Choroid plexus epithelial cell (primary cell): Measurements from ENCODE around the gene GNAL.
A peak's percentile ranks its signal among the peaks of the same experiment; 100 is the strongest.
"Not testable (repeated sequence)": the region's sequence is repeated elsewhere in the genome, so short reads cannot be mapped to it uniquely, and the experiment has no call there.

Source experiments
- DNase-seq: peaks from one replicate; pipeline ENCODE4 v3.0.0-alpha.2; 2010; ENCODE audit warnings: low read depth
- H3K4me3 ChIP-seq: 2 replicates; pipeline ENCODE4 v1.5.1; 2011; ENCODE audit warnings: low read depth, mild to moderate bottlenecking, control low read depth, low read length, moderate library complexity
- TF ChIP-seq, protein P1 (sequence below): conservative IDR thresholded peaks from 2 replicates; pipeline ENCODE4 v1.5.1; 2011; ENCODE audit warnings: low read depth, mild to moderate bottlenecking, control low read depth, inconsistent platforms, low read length, moderate library complexity

Gene GNAL

DNA sequence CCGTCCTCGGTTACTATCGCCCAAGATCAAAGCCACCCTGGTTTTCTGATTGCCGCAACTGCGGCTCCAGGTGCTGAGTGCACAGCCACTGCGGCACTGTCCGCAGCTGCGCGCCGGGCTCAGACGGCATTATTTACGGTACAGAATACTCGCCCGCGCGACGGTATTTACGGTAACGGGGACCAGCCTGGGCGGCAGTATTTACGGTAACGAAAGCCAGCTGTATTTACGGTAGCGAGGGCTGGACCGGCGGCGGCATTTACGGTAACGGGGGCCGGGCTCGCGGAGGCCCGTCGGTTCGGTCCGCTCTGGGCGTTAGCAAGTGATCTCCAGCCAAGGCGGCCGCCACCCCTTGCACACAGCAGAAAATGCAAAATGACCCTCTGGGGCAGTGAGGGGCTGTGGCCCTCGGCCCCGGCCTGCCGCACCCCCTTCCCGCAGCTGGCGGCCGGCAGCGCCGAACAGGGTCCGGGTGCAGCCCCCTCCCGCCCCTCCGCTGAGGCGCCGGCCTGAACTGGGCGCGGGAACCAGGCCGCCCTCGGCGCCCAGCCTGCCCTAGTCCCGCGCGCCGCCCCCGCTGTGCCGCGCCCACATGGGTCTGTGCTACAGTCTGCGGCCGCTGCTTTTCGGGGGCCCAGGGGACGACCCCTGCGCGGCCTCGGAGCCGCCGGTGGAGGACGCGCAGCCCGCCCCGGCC is at the start of gene GNAL:
GNAL (plus strand) TSS at position 293 of the 697 bp plus-strand sequence; CDS start at position 593, 300 bp downstream.
- H3K4me3 ChIP-seq, result peak within 1 kb of the TSS; percentile 57
- DNase-seq, result peak; percentile 92
- TF ChIP-seq, protein P1, sequence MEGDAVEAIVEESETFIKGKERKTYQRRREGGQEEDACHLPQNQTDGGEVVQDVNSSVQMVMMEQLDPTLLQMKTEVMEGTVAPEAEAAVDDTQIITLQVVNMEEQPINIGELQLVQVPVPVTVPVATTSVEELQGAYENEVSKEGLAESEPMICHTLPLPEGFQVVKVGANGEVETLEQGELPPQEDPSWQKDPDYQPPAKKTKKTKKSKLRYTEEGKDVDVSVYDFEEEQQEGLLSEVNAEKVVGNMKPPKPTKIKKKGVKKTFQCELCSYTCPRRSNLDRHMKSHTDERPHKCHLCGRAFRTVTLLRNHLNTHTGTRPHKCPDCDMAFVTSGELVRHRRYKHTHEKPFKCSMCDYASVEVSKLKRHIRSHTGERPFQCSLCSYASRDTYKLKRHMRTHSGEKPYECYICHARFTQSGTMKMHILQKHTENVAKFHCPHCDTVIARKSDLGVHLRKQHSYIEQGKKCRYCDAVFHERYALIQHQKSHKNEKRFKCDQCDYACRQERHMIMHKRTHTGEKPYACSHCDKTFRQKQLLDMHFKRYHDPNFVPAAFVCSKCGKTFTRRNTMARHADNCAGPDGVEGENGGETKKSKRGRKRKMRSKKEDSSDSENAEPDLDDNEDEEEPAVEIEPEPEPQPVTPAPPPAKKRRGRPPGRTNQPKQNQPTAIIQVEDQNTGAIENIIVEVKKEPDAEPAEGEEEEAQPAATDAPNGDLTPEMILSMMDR, result no peak

GRCh38 chr18:11647310-11647709 is 41.8 kb upstream of the GNAL start:
- DNase-seq, H3K4me3 ChIP-seq: not testable (repeated sequence)

GRCh38 chr18:11647804-11648203 is 41.3 kb upstream of the GNAL start:
- DNase-seq, H3K4me3 ChIP-seq: not testable (repeated sequence)

- TF ChIP-seq, protein P1, result no peak
- no peak for DNase-seq
- H3K4me3 ChIP-seq, result no peak overlapping the region
These were observed 39.2 kb upstream of the GNAL start for GRCh38 chr18:11649839-11650238.

DNA sequence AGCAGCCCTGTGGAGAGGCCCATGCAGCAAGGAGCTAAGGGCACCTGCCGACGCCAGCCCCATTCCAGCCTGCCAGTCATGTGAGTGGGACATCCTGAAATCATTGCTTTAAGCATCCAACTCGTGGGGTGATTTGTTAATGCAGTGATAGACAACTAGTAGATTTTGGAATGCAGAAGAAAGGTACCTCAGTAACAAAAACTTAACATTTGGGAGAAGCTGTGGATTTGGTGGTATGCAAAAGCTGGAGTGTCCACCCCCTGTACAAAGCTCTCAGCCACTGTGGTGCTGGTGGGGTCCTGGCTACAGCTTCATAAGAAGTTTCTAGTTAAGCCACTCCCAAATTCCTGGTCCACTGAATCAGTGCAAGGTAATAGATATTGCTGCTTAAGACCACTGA is 37.2 kb upstream of the GNAL start:
- DNase-seq, result no peak
- H3K4me3 ChIP-seq, result no peak overlapping the region
- TF ChIP-seq, protein P1, result no peak

- H3K4me3 ChIP-seq, result no peak overlapping the region
- TF ChIP-seq, protein P1, result no peak
- no peak for DNase-seq
These were observed 35.5 kb upstream of the GNAL start for GRCh38 chr18:11653521-11653920.

DNA sequence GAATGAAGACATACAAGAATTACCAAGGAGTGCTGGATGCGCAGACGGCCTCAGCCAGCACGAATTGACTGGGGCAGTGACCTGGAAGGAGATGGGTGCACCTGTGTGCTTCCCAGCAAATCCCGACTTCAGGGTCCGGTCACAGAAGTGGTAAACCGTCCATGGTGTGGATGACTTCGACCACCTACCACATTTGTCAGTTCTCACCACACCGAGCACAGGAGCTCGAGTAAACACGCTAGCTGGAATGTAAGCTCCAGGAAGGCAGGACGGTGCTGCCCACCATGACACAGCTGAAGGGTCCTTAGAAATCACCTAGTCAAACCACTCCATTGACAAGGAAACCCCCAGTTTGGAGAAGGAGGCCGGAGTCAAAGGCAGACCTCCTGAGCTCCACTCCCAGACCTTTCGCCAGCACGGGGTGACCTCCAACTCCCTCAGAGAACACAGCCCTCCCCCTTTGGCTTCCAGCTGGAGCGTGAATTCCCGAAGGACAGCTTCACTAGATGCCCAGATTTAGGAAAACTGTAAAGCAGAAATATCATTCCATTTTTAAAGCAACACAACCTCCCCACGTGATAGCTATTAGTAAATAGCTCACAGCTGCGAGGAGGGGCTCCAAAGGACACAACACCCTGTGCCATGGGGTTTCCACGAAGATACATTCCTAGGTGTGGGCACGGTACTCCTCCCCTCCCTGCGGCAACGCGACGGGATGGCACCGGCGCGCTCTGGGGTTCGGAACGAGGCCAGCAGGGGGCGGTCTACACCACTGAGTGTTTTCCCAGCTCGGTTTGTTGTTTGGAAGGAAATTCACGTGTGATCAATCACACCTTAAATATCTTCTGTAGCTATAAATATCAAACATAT is 34.1 kb upstream of the GNAL start:
- H3K4me3 ChIP-seq, result no peak overlapping the region
- TF ChIP-seq, protein P1, result peak; percentile 92
- DNase-seq, result peak; percentile 53

DNA sequence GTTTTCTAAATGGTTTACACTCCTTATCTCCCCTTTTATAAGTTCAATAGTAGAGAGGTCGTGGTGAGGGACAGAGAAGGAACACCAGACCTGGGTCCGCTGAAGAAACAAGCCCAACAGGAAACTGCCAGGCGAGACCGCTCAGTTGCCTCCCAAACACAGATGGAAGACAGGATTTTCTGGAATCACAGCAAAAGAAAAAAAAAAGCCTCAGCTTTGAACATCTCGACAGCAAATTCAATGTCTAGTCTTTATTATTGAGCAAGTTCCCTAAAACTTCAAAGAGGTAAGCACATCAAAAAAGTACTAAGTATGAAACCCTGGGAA is 33.5 kb upstream of the GNAL start:
- no peak for DNase-seq
- TF ChIP-seq, protein P1, result no peak
- no peak overlapping the region for H3K4me3 ChIP-seq
